GM23248 (cell line): ENCODE data around the gene KRTAP19-8.

Experiments
- EZH2 ChIP-seq: fragments of 200-600 bp; sonication (generic); IDR thresholded peaks from 2 replicates; pipeline ENCODE4 v1.6.1; 2018; ENCODE audit warnings: antibody characterized with exemption, mild to moderate bottlenecking; ENCODE audit not compliant: insufficient read depth, poor library complexity, severe bottlenecking
- EZH2phosphoT487 ChIP-seq: fragments of 200-600 bp; sonication (generic); IDR thresholded peaks from 2 replicates; pipeline ENCODE4 v1.6.1; 2018; ENCODE audit warnings: antibody characterized with exemption, moderate library complexity, mild to moderate bottlenecking, low read depth; ENCODE audit not compliant: insufficient read depth

DNA sequence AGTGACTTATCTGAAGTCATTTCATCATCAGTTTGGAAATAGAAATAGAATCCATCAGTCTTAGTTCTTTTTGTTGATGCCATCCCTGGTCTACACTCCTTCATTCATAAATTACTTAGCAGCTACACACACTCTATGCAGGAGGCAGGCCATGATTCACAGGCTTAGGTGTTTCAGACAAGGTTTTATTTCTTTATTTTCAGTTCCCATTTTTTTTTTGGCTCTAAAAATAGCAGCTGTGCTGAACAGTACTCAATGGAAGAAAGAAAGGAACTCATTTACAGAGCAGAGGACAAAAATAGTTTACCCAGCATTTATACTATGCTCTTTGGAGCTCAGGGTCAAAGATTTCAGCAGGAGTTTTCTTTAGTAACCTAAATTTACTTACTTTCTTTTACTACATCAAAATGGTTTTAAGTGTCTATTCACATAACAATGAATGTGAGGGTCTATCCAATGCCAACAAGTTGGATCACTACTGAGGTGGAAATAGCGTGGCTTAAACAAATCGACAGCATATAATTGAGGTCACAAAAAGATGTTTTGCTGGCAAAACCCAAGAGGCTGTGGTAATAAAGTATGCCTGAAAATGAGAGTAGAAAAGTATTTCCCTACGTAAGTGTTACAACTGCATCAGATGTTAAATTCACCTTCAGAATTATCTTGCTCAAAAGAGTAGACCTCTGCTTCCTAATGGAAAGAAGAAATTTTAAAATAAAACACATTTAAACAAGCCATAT is 7.7 kb downstream of the KRTAP19-8 start:
- TF ChIP-seq EZH2phosphoT487 (no peak), EZH2 (no peak)
